Measurements from ENCODE around the gene ZNF10.

The ZNF10 gene

DNA sequence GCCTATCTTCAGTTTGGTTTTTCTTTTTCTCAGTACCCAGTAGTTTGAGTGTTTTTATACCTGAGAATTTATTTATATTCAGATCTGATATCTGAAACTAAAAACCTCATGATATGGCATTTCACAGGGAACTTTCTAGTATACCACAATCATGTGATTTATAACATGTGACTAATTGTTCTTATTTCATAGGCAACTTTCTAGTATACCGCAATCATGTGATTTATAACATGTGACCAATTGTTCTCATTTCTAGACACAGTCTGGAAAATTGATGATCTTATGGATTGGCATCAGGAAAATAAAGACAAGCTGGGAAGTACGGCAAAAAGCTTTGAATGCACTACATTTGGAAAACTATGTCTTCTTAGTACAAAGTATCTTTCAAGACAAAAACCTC lies 71.5 kb downstream of the ZNF10 start:
- Mint-ChIP-seq H3K4me3 (no peak overlapping the region), H3K27me3 (ENCODE audit: low read depth) (no peaks in the 10 kb centered on the region), H3K4me1 (no peaks in the 10 kb centered on the region), H3K36me3 (ENCODE audit: low read depth) (peaks cover 83% of the 10 kb centered on the region), H3K9me3 (peaks cover 65% of the 10 kb centered on the region), H3K27ac (no peak overlapping the region)
- TF ChIP-seq, protein P1, sequence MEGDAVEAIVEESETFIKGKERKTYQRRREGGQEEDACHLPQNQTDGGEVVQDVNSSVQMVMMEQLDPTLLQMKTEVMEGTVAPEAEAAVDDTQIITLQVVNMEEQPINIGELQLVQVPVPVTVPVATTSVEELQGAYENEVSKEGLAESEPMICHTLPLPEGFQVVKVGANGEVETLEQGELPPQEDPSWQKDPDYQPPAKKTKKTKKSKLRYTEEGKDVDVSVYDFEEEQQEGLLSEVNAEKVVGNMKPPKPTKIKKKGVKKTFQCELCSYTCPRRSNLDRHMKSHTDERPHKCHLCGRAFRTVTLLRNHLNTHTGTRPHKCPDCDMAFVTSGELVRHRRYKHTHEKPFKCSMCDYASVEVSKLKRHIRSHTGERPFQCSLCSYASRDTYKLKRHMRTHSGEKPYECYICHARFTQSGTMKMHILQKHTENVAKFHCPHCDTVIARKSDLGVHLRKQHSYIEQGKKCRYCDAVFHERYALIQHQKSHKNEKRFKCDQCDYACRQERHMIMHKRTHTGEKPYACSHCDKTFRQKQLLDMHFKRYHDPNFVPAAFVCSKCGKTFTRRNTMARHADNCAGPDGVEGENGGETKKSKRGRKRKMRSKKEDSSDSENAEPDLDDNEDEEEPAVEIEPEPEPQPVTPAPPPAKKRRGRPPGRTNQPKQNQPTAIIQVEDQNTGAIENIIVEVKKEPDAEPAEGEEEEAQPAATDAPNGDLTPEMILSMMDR (IDR thresholded peaks at IDR 0.05; ENCODE audit: unreplicated experiment in 3 of 3): no peak

DNA sequence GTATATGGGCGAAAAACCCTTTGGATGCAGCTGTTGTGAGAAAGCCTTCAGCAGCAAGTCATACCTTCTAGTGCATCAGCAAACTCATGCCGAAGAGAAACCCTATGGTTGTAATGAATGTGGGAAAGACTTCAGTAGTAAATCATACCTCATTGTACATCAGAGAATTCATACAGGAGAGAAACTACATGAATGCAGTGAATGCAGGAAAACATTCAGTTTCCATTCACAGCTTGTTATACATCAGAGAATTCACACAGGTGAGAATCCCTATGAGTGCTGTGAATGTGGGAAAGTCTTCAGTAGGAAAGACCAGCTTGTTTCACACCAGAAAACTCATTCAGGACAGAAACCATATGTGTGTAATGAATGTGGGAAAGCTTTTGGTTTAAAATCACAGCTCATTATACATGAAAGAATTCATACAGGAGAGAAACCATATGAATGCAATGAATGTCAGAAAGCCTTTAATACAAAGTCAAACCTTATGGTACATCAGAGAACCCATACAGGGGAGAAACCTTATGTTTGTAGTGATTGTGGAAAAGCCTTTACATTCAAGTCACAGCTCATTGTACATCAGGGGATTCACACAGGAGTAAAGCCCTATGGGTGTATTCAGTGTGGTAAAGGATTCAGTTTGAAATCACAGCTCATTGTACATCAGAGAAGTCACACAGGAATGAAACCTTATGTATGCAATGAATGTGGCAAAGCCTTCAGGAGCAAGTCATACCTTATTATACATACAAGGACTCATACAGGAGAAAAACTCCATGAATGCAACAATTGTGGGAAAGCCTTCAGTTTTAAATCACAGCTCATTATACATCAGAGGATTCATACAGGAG lies 72.3 kb downstream of the ZNF10 start:
- Mint-ChIP-seq H3K4me3 (no peak overlapping the region), H3K27ac (no peak overlapping the region), H3K9me3 (peaks cover 72% of the 10 kb centered on the region), H3K27me3 (ENCODE audit: low read depth) (no peaks in the 10 kb centered on the region), H3K4me1 (no peaks in the 10 kb centered on the region), H3K36me3 (ENCODE audit: low read depth) (peaks cover 88% of the 10 kb centered on the region)
- TF ChIP-seq, protein P1 (IDR thresholded peaks at IDR 0.05; ENCODE audit: unreplicated experiment in 3 of 3): no peak

DNA sequence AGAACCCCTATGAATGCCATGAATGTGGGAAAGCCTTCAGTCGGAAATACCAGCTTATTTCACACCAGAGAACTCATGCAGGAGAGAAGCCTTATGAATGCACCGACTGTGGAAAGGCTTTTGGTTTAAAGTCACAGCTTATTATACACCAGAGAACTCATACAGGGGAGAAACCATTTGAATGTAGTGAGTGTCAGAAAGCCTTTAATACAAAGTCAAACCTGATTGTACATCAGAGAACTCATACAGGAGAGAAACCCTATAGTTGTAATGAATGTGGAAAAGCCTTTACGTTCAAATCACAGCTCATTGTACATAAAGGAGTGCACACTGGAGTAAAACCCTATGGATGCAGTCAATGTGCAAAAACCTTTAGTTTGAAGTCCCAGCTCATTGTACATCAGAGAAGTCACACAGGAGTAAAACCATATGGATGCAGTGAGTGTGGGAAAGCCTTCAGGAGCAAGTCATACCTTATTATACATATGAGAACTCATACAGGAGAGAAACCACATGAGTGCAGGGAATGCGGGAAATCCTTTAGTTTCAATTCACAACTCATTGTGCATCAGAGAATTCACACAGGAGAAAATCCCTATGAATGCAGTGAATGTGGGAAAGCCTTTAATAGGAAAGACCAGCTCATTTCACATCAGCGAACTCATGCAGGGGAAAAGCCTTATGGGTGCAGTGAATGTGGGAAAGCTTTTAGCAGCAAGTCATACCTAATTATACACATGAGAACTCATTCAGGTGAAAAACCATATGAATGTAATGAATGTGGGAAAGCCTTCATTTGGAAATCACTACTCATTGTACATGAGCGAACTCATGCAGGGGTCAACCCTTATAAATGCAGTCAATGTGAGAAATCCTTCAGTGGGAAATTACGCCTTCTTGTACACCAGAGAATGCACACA lies 73.2 kb downstream of the ZNF10 start:
- Mint-ChIP-seq H3K4me3 (no peak overlapping the region), H3K4me1 (no peaks in the 10 kb centered on the region), H3K27ac (no peak overlapping the region), H3K27me3 (ENCODE audit: low read depth) (no peaks in the 10 kb centered on the region), H3K36me3 (ENCODE audit: low read depth) (peaks cover 88% of the 10 kb centered on the region), H3K9me3 (peaks cover 81% of the 10 kb centered on the region)
- TF ChIP-seq, protein P1 (IDR thresholded peaks at IDR 0.05; ENCODE audit: unreplicated experiment in 3 of 3): no peak

DNA sequence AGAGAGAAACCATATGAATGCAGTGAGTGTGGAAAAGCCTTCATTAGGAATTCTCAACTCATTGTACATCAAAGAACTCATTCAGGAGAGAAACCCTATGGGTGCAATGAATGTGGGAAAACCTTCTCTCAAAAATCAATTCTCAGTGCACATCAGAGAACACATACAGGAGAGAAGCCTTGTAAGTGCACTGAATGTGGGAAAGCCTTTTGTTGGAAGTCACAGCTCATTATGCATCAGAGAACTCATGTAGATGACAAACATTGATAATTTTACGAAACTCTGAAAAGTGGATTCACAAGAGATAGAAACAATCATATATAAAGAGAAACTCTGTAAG lies 73.8 kb downstream of the ZNF10 start:
- no peak overlapping the region for H3K4me3 Mint-ChIP-seq
- TF ChIP-seq, protein P1 (IDR thresholded peaks at IDR 0.05; ENCODE audit: unreplicated experiment in 3 of 3): no peak
- H3K27ac Mint-ChIP-seq: no peak overlapping the region
- H3K9me3 Mint-ChIP-seq: peaks cover 84% of the 10 kb centered on the region
- H3K27me3 Mint-ChIP-seq (ENCODE audit: low read depth): no peaks in the 10 kb centered on the region
- H3K4me1 Mint-ChIP-seq: no peaks in the 10 kb centered on the region
- H3K36me3 Mint-ChIP-seq (ENCODE audit: low read depth): peaks cover 86% of the 10 kb centered on the region

DNA sequence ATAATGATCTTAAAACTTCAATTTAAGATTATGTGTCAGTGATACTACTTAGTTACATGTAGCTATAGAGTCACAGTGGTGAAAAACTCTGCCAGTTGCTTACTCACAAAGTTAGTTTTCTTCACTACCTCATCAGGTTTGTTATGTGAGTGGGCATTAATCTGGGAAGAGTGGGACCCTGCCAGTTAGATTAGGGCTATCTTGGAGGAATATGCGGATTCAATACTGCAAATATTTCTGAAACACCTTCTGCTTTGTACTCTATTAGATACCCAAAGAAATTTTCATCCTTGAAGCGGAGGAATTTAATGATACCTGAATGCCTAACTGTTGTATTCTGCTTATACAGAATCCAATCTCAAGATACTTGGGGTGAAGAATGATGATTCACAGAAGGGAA lies 76.0 kb downstream of the ZNF10 start:
- no peaks in the 10 kb centered on the region for H3K4me1 Mint-ChIP-seq
- no peak overlapping the region for H3K4me3 Mint-ChIP-seq
- no peak overlapping the region for H3K27ac Mint-ChIP-seq
- no peaks in the 10 kb centered on the region for H3K27me3 Mint-ChIP-seq (ENCODE audit: low read depth)
- TF ChIP-seq, protein P1 (IDR thresholded peaks at IDR 0.05; ENCODE audit: unreplicated experiment in 3 of 3): no peak
- peaks cover 70% of the 10 kb centered on the region for H3K36me3 Mint-ChIP-seq (ENCODE audit: low read depth)
- H3K9me3 Mint-ChIP-seq: peaks cover 80% of the 10 kb centered on the region
